Lower leg skin (tissue), 4 donors: ENCODE data around the gene VPS37B. TPM values are rescaled to one million over a fixed set of nuclear protein-coding genes. Genes with fewer than 3 reads are reported as not detected.

ENCODE experiments used
- DNase-seq, 2 donors: peaks; one replicate each; pipeline ENCODE4 v3.0.0-alpha.2; 2019; ENCODE audit warnings: low spot score in 2 of 2
- H3K4me3 ChIP-seq: fragments of 200-600 bp; sonication (generic); 2 replicates; pipeline ENCODE4 v1.5.1; 2017; ENCODE audit warnings: mild to moderate bottlenecking, low read depth; ENCODE audit not compliant: poor library complexity, severe bottlenecking
- CTCF ChIP-seq, 3 donors: fragments of 450-650 bp; IDR thresholded peaks; one replicate each; pipeline ENCODE4 v1.5.1; 2016; ENCODE audit warnings: antibody characterized with exemption in 3 of 3, mild to moderate bottlenecking in 3 of 3, moderate library complexity in 2 of 3
- POLR2A ChIP-seq, 2 donors: fragments of 450-650 bp; IDR thresholded peaks; one replicate each; pipeline ENCODE4 v1.6.1; 2016 to 2017; ENCODE audit warnings: antibody characterized with exemption in 2 of 2, mild to moderate bottlenecking in 1 of 2, moderate library complexity in 1 of 2
- WGBS, 2 donors: methylation state at CpG; one replicate each; pipeline ENCODE4 v1.1.5; 2018; 5-methylcytosine and 5-hydroxymethylcytosine counted together
- intact Hi-C: fragments of 100-400 bp; cut with DNase I; formaldehyde crosslinking; loops from one replicate; pipeline ENCODE4 v1.15.0; 2023; ENCODE audit warnings: low total_unique reads
- total RNA-seq, 4 donors: library from RNA; depleted of rRNA; stranded (reverse); fragments of >200 nt; gene quantifications; one replicate each; pipeline ENCODE4 v1.1.0, GENCODE V29; 2016

The VPS37B gene
- total RNA-seq, 4 donors from 2014 or later = 27.7 to 47.8 (median 42.3) TPM

- TF ChIP-seq CTCF (IDR thresholded peaks at IDR 0.05) (no peak), POLR2A (IDR thresholded peaks at IDR 0.05) (no peak)
- WGBS, 2 donors = 50 to 69% methylated on average over 13 to 14 of the region's 14 CpGs
- no peak overlapping the region for H3K4me3 ChIP-seq
- intact Hi-C loops = no loop called here
- DNase-seq = no peak
These were observed 49.9 kb downstream of the VPS37B start for GRCh38 chr12:122845865-122846621.

GRCh38 chr12:122845041-122845864 lies 50.7 kb downstream of the VPS37B start:
- WGBS, 2 donors = 56 to 69% methylated on average over 25 to 27 of the region's 30 CpGs
- no peak overlapping the region for H3K4me3 ChIP-seq
- TF ChIP-seq CTCF (IDR thresholded peaks at IDR 0.05) (no peak), POLR2A (IDR thresholded peaks at IDR 0.05) (no peak)
- intact Hi-C loops = no loop called here
- no peak for DNase-seq

- TF ChIP-seq POLR2A (IDR thresholded peaks at IDR 0.05) (no peak), CTCF (IDR thresholded peaks at IDR 0.05) (no peak)
- no peak for DNase-seq
- WGBS, 2 donors = 80 to 90% methylated on average over 8 of the region's 8 CpGs
- intact Hi-C loops = no loop called here
- no peak overlapping the region for H3K4me3 ChIP-seq
These were observed 51.5 kb downstream of the VPS37B start for GRCh38 chr12:122844366-122844971.

GRCh38 chr12:122843455-122843854 lies 52.5 kb downstream of the VPS37B start:
- intact Hi-C loops = no loop called here
- no peak overlapping the region for H3K4me3 ChIP-seq
- TF ChIP-seq CTCF (IDR thresholded peaks at IDR 0.05) (no peak), POLR2A (IDR thresholded peaks at IDR 0.05) (no peak)
- DNase-seq = no peak
- 75 to 76% methylated on average over 8 of the region's 8 CpGs for WGBS, 2 donors

GRCh38 chr12:122842505-122843405 lies 53.2 kb downstream of the VPS37B start:
- 78 to 80% methylated on average over 20 to 21 of the region's 22 CpGs for WGBS, 2 donors
- intact Hi-C loops = no loop called here
- TF ChIP-seq CTCF (IDR thresholded peaks at IDR 0.05) (no peak), POLR2A (IDR thresholded peaks at IDR 0.05) (no peak)
- peak in 1 of 2 donors; percentile 84 for DNase-seq
- no peak overlapping the region for H3K4me3 ChIP-seq
